GM18499 (cell line): ENCODE results near the gene AGPAT1.
"Not testable (repeated sequence)": the region's sequence is repeated elsewhere in the genome, so short reads cannot be mapped to it uniquely, and the experiment has no call there.

Source experiments
- ATAC-seq: cut with Tn5 transposase; IDR thresholded peaks from one replicate; pipeline ENCODE4 v1.9.1; 2021; ENCODE audit warnings: moderate number of reproducible peaks; ENCODE audit not compliant: insufficient read depth, unreplicated experiment

Gene AGPAT1

DNA sequence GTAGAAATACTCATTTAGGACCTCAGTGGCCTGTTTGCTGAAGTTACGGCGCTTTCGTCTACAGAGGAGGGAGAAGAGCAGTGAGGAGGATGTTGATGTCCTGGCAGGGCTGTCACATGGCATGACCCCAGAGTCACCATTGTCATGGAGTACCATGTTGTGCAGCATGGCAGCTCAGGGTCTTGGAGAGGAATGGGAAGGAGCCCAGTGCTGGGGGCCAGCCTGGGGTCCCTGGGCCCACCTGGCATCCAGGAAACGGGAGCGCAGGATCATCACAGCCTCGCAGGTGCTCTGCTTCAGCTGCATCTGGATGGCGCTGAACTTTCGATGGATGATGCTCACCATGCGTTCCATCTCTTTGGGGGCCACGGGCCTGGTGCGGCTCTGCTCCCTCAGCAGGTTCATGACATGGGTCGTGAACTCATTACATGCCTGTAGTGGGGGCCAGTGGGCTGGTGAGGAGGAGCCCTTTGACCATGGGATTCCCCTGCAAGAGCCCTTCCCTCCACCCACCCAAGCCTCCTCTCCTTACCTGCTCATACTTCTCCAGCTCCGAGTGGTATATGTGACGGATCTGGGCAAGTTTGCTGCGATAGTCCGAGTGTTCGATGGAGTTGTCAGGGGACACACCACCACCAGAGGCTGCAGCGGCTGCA lies 12.0 kb upstream of the AGPAT1 start:
- not testable (repeated sequence) for ATAC-seq

DNA sequence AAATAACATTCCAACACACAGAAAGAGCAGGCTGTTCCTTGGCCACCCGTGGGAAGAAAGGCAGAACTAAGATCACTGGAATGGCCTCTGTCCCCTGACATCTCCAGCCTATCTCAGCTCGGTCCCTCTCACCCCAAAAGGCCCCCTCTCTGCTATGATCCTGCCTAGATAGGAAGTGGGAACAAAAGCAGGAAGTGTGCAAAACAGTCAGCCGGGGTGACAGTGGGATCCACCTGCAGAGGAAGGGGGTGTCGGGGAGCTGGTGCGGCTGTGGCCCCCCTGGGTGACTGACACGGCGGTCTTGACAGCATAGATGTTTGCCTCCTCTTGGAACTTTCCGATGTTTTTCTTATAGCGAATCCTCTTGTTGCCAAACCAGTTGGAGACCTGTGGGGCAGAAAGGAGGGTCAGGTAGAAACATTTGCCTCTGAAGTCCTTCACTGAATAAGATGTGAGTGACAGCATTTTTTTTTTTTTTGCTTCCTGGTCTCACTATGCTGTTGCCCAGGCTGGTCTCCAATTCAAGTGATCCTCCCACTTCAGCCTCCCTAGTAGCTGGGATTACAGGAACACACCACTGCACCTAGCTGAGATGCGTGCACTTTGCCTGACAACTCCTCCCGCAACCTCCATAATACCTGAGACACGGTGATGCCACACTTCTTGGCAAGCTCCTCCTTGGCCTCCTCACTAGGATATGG lies 11.3 kb upstream of the AGPAT1 start:
- no peak for ATAC-seq

DNA sequence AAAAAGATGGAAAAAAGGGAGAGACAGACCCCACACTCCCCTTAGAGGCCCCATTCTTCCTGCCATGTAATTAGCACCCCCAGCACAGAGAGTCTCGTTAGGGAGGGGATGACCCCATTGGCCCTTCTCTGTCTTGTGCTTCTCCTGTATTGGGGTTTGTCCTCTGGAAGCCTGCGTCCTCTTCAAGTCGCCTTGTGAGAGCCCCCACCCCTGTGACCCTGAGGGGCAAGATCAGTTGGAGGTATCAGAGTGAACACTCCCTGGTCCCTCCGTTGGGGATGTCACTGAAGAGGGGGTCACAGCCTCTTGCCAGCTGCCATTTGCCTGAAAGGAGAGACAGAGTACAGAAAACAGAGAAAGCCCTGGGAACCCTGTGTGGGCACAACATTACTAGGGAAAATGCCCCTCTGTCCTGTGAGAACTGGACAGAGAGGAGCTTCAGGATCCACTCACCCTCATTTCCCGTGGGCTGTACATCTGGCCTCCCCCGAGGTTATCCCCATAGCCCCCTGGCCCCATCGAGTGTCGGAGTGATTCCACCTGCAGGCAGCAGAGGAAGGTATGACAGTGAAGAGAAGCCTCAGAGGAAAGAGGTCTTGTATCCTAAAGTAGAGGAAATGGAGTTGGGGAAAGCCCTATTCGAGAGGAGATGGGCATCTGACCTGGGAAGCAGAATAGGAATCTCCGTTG lies 10.4 kb upstream of the AGPAT1 start:
- not testable (repeated sequence) for ATAC-seq

DNA sequence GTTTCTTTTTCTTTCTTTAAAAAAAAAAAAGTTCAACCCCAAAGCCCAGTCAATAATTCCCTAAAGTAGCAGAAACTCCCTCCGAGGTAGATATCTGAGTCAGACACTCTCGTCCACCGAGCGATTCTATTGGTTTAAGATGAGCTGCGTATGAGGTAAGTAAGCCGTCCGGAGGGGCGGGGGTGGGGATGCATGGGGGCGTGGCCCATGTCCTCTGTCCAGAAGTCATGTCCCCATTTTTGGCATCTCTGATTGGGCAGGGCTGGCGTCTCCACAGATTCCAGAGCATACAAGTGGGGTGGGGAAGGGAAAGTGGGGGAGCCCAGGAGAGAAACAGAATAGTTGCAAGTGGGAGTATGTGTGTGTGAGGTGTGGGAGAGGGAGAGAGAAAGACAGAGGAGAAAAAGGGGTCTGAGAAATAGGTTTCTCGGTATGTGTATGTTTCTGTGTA lies 9.8 kb upstream of the AGPAT1 start:
- not testable (repeated sequence) for ATAC-seq

DNA sequence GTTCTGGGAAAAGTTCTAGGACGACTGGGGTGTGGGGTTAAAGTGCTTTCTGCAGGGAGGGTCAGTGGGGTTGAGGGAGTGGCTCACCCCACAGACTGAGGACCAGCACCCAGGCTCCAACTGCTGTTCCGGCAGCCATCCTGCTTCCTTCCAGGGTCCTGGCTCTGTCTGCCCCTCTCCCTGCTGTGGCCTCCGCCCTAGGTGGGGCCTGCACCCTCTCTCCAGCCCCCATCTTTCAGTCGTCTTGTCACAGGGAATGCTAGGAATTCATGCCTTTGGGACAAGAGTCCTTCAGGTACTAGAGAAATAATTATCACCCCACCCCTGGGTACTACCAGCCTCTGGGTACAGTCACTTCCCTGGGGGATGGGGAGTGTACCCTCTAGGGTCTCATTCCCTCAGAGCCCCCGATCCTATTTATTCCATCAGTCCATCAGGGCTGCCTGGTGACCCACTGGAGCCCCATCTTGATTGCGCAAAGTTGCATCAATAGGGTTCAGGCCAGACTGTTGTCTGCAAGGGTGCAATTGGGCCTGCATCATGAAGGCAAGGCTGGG lies 8.3 kb upstream of the AGPAT1 start, which contains the start of gene AGER:
Gene AGER (minus strand): TSS at position 170 of the 557 bp plus-strand sequence. CDS start 31 bp downstream, at position 139.
- ATAC-seq: no peak

DNA sequence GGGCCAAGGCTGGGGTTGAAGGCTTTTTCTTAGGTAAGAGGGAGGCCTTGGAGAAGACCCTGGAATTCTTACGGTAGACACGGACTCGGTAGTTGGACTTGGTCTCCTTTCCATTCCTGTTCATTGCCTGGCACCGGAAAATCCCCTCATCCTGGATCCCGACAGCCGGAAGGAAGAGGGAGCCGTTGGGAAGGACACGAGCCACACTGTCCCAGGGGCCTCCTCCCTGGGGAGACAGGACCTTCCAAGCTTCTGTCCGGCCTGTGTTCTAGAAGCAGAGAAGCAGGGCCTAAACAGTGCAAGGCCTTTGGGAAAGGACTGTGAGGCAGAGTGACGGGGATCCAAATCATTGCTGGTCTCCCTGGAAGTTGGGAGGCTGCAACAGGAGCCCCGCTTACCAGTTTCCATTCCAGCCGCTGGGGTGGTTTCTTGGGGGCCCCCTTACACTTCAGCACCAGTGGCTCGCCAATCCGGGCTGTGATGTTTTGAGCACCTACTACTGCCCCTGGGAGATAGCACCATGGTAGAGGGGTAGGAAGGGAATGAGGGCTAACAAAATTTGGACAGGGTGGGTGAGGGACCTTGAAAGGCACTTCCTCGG lies 7.7 kb upstream of the AGPAT1 start:
- ATAC-seq: no peak

DNA sequence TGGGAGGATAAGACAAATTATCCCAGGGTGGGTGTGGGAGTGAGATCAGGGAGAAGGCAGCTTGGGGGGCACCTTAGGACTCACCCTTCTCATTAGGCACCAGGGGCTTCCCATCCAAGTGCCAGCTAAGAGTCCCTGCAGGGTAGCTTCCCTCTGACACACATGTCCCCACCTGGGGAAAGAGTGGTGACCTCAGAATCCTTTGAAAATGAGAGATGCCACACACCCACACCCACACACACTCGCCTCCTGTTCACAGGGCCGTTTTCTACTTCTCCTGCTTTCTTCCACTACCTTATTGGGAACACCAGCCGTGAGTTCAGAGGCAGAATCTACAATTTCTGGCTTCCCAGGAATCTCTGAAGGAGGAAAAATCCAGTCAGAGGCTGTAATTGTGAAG lies 7.1 kb upstream of the AGPAT1 start:
- no peak for ATAC-seq

DNA sequence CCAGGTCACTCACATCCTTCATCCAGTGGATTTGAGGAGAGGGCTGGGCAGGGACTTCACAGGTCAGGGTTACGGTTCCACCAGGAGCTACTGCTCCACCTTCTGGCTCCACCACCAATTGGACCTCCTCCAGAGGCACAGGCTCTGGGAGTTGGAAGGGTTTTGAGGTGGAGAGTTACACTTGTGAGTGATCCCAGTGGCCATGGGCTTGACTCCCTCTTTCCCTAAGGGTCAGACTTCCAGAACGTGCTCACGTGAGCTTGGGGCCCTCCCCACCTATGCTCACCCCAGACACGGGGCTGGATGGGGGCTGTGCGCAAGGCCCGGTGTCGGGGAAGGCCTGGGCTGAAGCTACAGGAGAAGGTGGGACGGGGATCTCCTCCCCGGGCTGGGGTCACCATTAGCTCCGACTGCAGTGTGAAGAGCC lies 6.7 kb upstream of the AGPAT1 start:
- no peak for ATAC-seq

DNA sequence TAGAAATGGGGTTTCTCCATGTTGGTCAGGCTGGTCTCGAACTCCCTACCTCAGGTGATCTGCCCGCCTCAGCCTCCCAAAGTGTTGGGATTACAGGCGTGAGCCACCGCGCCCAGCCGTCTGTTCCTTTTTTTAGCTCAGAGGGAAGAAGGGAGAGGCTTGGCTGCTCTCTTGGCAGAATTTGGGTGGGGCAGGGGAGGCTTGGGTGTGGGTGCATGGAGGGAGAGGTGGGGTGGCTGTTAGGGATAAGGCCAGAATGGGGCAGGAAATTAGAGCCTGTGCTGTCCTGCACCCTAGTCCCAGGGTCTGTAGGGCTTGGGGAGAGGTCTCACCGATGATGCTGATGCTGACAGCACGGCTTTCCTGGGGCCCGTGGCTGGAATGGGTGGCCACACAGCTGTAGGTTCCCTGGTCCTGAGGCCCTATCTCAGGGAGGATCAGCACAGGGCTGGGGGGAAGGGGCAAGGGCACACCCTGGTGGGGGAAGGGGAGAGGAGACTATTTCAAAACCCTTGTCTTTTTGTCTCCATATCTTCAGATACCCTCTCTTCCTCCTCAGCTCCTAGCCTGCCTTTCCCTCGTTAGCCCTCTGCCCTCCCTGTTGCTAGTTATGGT lies 6.1 kb upstream of the AGPAT1 start:
- no peak for ATAC-seq

DNA sequence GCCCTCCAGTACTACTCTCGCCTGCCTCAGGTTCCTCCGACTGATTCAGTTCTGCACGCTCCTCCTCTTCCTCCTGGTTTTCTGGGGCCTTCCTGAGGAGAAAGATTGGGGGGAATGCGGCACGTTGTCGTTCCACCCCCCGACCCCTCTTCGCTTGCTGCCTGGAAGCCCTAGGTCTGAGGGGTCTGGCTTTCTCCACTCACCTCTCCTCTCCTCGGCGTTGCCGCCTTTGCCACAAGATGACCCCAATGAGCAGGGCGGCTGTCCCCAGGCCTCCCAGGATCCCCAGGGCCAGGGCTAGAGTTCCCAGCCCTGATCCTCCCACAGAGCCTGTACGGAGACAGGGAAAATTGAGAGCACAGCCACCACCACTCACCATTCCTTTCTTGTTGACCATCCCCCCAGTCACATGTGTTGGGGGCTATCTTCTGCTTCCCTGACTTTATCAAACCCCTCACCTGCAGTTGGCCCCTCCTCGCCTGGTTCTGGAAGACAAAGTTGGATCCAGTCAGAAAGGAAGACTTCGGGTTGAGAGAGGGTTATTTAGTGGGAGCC lies 5.3 kb upstream of the AGPAT1 start:
- ATAC-seq: no peak

DNA sequence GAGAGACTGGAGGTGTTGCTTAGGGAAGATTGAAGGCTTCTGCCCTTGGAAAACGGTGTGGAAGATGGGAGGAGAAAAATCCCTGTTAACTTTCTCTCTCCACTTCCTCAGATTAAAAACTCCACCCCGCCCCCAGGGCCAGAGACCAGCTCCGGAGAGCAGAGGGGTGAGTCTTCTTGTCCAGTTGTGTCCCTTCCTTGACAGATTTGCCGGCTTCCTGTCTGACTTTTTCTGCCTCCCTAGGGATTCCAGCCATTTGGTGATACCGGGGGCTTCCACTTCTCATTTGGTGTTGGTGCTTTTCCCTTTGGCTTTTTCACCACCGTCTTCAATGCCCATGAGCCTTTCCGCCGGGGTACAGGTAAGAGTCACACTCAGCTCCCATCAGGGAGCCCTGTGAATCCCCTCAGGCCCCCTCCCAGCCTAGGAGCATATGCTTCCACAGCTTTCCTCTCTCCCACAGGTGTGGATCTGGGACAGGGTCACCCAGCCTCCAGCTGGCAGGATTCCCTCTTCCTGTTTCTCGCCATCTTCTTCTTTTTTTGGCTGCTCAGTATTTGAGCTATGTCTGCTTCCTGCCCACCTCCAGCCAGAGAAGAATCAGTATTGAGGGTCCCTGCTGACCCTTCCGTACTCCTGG lies 4.0 kb upstream of the AGPAT1 start:
- ATAC-seq: no peak

DNA sequence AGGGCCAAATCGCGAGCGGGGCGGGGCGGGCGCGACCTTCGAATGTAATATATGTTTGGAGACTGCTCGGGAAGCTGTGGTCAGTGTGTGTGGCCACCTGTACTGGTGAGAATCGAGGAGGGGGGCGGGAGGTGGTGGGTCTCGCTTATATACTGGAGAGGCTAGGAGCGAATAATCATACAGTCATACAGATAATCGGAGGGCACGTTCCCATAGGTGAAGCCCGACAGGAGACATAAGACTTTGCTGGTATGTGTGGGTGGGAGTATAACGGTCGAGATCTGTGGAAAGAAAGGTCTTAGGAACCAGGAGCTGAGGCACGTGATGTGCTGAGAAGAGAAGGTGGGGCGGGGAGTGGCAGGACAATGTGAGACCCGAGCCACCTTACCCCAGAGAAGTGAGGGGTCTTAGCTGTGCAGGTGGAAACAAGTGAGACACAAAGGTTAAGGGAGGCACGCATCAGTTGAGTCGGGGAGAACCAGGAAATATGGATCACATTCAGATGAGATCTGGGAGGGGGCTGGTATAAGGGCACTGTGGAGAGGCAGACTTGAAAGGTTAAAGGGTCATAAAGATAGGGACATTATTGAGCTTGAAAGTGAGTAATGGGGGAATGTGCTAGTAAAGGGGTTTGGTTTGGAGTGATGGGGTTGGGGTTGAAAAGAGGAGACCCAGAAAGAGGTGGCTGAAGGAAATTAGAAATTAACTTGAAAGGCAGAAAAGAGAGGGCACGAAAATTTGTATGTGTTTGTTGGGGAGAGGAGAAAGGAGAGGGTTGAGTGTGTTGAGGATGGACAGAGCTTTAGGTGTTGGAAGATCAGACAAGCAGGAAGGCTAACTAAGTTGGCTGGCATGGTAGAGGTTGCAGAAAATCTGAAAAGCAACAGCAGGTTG lies 2.9 kb upstream of the AGPAT1 start:
- ATAC-seq: no peak

DNA sequence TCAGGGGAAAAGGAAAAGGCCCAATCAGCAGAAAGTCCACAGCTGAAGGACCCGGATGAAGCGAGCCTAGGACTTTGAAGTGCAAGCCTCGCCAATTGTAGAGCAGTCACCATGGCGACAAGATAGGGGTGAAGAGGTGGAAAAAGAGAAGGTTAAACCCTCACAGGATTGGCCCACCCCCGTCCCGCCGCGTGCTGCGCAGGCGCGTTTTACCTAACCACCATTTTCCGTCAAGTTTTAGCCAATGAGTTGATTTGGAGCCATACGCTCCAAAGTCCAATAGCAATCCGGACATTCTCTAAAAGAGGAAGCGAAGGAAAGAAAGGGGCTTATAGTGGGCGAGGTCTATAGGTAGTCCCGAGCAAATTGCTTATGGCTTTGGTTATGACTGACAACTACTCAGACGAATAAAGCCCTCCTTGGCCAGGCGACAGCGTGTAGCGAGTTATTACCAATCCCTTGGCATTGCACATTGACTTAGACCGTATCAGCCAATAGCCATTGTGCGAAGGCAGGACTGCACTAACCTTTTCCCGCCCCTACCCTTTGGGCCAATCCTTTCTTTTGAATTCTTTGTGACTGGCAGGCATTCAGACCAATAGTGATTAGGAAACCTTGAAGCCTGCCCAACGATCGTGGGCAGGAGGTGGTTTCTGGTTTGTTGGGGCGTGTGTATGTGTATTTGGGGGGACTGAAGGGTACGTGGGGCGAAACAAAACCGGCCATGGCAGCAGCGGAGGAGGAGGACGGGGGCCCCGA lies 2.1 kb upstream of the AGPAT1 start, which contains the start of gene RNF5:
Gene RNF5 (plus strand): TSS at position 618 of the 759 bp plus-strand sequence. CDS start 107 bp downstream, at position 725.
- ATAC-seq: peak; percentile 82

DNA sequence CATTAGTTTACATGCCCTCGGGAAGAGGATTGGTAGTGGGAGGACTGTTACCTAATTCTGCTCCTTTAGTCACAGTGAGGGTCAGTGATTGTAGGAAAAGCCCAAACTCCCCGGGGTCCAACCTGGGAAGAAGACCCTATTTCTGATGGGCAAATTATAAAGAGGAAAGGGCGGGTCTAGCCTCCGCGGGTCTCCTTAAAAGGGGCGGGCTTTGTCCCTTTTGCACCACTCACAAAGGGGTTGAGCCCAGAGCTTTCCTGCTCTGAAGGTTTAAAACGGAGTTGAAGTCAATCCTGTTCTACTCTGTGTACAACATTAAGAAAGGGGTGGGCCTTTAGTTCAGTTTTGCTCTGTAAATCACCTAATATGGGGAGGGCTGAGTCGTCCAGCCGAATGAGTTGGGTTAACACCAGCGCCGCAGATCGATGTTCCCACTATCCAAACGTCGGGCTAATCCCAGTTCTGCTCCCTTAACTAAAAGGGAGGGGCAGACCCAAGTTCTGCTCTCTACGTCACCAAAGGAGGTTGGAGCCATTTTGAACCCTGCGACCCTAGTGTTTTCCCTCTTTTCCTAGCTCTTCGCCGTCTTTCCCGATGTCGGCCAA lies 1.4 kb upstream of the AGPAT1 start:
- ATAC-seq: no peak

DNA sequence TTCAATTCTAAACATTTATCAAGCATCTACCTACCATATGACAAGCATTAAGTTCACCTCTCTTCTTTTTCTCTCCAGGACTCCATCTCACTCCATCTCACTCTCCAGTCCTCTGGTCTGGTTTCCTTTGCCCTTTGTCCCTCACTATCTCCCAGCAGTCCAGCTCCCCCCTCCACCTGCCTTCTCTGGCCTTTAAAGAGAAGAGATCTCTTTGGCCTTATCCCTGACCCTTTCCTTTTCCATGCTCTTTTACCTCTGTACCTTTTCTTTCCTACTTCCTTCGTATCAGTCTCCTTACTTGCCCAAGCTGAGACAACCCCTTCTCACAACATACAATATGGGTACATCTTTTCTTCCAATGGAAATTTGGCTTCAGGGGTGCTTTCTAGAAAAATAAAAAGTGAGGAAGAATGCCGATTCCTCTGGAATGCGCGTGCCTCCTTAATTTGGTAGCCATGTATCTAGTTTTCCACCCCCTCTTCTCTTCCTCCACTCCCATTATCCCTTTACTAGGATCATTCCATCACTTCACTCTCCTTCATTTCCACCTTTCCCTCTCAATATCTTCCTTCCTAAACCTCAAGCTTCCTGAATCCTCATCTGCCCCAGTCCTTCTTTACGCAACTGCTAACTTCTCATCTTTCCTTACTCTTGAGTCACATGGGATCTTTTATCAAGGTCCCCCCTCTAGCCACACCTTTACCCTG lies 745 bp upstream of the AGPAT1 start:
- ATAC-seq: no peak

DNA sequence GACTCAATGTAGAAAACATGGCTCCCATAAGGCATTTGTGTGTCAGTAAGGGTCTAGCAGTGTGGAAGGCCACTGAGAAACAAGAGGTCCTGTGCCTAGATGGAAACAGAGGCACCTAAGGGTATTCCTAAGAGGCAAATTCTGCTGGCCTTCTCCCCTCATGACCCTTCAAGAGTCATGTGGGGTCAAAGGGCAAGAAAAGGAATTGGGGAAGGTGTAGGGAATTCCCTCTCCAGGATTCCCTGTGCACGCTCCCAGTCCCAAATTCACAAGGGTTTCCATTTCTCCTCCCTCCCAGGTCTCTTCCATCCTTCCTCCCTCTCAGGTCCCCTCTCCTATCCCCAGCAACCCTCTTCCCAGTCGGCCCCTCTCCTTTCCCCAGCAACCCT lies 568 bp downstream of the AGPAT1 start:
- ATAC-seq: no peak

DNA sequence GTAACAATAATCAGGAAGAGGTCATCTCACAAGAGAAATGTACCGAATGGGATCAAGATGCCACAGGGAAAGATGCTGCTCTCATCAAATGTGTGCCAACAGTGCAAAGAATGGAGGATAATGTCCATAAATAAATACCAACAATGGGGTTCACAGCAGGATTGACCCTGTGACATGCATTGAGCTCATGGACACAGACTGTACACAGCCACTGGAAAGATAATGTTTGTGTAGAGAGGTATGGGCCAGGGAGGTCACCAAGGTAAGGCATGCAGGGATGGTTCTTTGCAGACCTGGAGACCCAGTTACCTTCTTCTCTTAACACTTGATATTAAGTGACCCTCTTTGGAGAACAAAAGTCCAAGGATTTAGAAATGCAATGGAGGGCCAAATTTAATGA lies 1.5 kb downstream of the AGPAT1 start:
- ATAC-seq: no peak
